Vagina (tissue), 2 donors: ENCODE data around the gene CLDN16. TPM values are rescaled to one million over a fixed set of nuclear protein-coding genes. Genes with fewer than 3 reads are reported as not detected.

Source experiments
- DNase-seq, 2 donors: peaks; one replicate each; pipeline ENCODE4 v3.0.0-alpha.2; 2017; ENCODE audit errors: extremely low spot score in 2 of 2
- H3K27ac ChIP-seq: fragments of 200-600 bp; sonication (generic); one replicate; pipeline ENCODE4 v1.5.1; 2019
- H3K27me3 ChIP-seq: fragments of 200-600 bp; sonication (generic); one replicate; pipeline ENCODE4 v1.5.1; 2019
- H3K36me3 ChIP-seq, 2 donors: fragments of 200-600 bp; sonication (generic); one replicate each; pipeline ENCODE4 v1.5.1; 2017 to 2019
- H3K4me1 ChIP-seq: fragments of 200-600 bp; sonication (generic); one replicate; pipeline ENCODE4 v1.5.1; 2019
- H3K4me3 ChIP-seq, 2 donors: fragments of 200-600 bp; sonication (generic); 1 replicate in 1 of 2; 2 replicates in 1 of 2; pipeline ENCODE4 v1.5.1; 2016 to 2019
- H3K9me3 ChIP-seq: fragments of 200-600 bp; sonication (generic); one replicate; pipeline ENCODE4 v1.5.1; 2019
- POLR2A ChIP-seq, 2 donors: fragments of 450-650 bp; IDR thresholded peaks; one replicate each; pipeline ENCODE4 v1.6.1; 2017; ENCODE audit warnings: antibody characterized with exemption in 2 of 2, mild to moderate bottlenecking in 2 of 2, moderate library complexity in 2 of 2
- POLR2AphosphoS5 ChIP-seq, 2 donors: sonication (generic); formaldehyde crosslinking; IDR thresholded peaks; one replicate each; pipeline ENCODE4 v1.9.0; 2017; ENCODE audit warnings: antibody characterized with exemption in 2 of 2, mild to moderate bottlenecking in 2 of 2, low read depth in 1 of 2; ENCODE audit not compliant: insufficient read depth in 1 of 2
- intact Hi-C: fragments of 100-400 bp; cut with DNase I; formaldehyde crosslinking; loops from one replicate; pipeline ENCODE4 v1.15.1; 2023
- total RNA-seq: library from RNA; depleted of rRNA; stranded (reverse); fragments of >200 nt; gene quantifications from one replicate; pipeline ENCODE4 v1.2.3, GENCODE V29; 2016
- TF ChIP-seq, protein P1 (sequence below), 3 experiments: fragments of 450-650 bp in 2 of 3; fragments of 200-600 bp in 1 of 3; sonication (generic) in 1 of 3; IDR thresholded peaks; one replicate each; pipeline ENCODE4 v1.5.1; 2017 to 2019; ENCODE audit warnings: antibody characterized with exemption in 3 of 3, mild to moderate bottlenecking in 2 of 3, moderate library complexity in 2 of 3

CLDN16 gene
- total RNA-seq, 1 donor from 2014 or later = 0.49 TPM

GRCh38 chr3:190384309-190384756 is 3.6 kb upstream of the CLDN16 start:
- H3K4me1 ChIP-seq = no peaks in the 10 kb centered on the region
- H3K4me3 ChIP-seq = no peak overlapping the region
- no peaks in the 10 kb centered on the region for H3K27me3 ChIP-seq
- H3K9me3 ChIP-seq = no peaks in the 10 kb centered on the region
- no peaks in the 10 kb centered on the region for H3K36me3 ChIP-seq
- DNase-seq = no peak
- H3K27ac ChIP-seq = no peak overlapping the region
- intact Hi-C loops = no loop called here
- no peak for TF ChIP-seq POLR2A (IDR thresholded peaks at IDR 0.05)
- TF ChIP-seq, protein P1, sequence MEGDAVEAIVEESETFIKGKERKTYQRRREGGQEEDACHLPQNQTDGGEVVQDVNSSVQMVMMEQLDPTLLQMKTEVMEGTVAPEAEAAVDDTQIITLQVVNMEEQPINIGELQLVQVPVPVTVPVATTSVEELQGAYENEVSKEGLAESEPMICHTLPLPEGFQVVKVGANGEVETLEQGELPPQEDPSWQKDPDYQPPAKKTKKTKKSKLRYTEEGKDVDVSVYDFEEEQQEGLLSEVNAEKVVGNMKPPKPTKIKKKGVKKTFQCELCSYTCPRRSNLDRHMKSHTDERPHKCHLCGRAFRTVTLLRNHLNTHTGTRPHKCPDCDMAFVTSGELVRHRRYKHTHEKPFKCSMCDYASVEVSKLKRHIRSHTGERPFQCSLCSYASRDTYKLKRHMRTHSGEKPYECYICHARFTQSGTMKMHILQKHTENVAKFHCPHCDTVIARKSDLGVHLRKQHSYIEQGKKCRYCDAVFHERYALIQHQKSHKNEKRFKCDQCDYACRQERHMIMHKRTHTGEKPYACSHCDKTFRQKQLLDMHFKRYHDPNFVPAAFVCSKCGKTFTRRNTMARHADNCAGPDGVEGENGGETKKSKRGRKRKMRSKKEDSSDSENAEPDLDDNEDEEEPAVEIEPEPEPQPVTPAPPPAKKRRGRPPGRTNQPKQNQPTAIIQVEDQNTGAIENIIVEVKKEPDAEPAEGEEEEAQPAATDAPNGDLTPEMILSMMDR (IDR thresholded peaks at IDR 0.05) = peak in 1 of 3 experiments; percentile 24
- TF ChIP-seq POLR2AphosphoS5 (IDR thresholded peaks at IDR 0.05; ENCODE audit: insufficient read depth in 1 of 2, low read depth in 1 of 2) = no peak

- intact Hi-C loops = no loop called here
- TF ChIP-seq, protein P1 (IDR thresholded peaks at IDR 0.05) = no peak
- peak in 1 of 2 donors; percentile 64 for TF ChIP-seq POLR2AphosphoS5 (IDR thresholded peaks at IDR 0.05; ENCODE audit: insufficient read depth in 1 of 2, low read depth in 1 of 2)
- Histone ChIP-seq H3K9me3 (no peaks in the 10 kb centered on the region), H3K4me3 (no peak overlapping the region), H3K27me3 (no peaks in the 10 kb centered on the region), H3K4me1 (no peaks in the 10 kb centered on the region), H3K36me3 (no peaks in the 10 kb centered on the region), H3K27ac (no peak overlapping the region)
- DNase-seq = no peak
Observed at GRCh38 chr3:190385731-190386688, 2.0 kb upstream of the CLDN16 start.

DNA sequence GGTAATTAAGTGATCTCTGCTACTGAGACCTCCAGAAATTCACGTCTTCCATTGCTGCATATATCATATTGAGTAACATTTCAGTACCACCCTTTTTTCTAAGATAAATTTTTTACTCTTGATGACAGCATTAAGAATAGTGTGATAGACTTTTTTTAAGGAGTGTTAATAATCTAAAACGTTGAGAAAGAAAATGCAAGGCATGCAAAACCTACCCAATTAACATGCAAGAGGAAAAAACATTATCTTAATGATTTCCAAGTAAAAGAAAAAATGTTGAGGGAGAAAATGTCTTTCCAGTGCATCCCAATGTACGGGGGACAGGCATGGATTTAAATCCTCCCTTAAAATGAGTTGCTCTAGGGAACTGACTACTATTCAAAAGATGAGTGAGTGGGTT is 740 bp downstream of the CLDN16 start:
- no peak for TF ChIP-seq POLR2AphosphoS5 (IDR thresholded peaks at IDR 0.05; ENCODE audit: insufficient read depth in 1 of 2, low read depth in 1 of 2)

GRCh38 chr3:190396001-190396400 is 8.0 kb downstream of the CLDN16 start:
- Histone ChIP-seq H3K27me3 (no peaks in the 10 kb centered on the region), H3K36me3 (no peaks in the 10 kb centered on the region), H3K27ac (no peak overlapping the region), H3K9me3 (no peaks in the 10 kb centered on the region), H3K4me3 (no peak overlapping the region), H3K4me1 (no peaks in the 10 kb centered on the region)
- TF ChIP-seq, protein P1 (IDR thresholded peaks at IDR 0.05) = no peak
- no peak for TF ChIP-seq POLR2AphosphoS5 (IDR thresholded peaks at IDR 0.05; ENCODE audit: insufficient read depth in 1 of 2, low read depth in 1 of 2)
- no peak for TF ChIP-seq POLR2A (IDR thresholded peaks at IDR 0.05)
- DNase-seq = no peak
- intact Hi-C loops = no loop called here

More for the DNA sequence above, 740 bp downstream of the CLDN16 start:
- no peaks in the 10 kb centered on the region for H3K4me1 ChIP-seq
- H3K27ac ChIP-seq = no peak overlapping the region
- H3K27me3 ChIP-seq = no peaks in the 10 kb centered on the region
- no peaks in the 10 kb centered on the region for H3K36me3 ChIP-seq
- H3K4me3 ChIP-seq = no peak overlapping the region
- no peak for DNase-seq
- intact Hi-C loops = no loop called here
- H3K9me3 ChIP-seq = no peaks in the 10 kb centered on the region

DNA sequence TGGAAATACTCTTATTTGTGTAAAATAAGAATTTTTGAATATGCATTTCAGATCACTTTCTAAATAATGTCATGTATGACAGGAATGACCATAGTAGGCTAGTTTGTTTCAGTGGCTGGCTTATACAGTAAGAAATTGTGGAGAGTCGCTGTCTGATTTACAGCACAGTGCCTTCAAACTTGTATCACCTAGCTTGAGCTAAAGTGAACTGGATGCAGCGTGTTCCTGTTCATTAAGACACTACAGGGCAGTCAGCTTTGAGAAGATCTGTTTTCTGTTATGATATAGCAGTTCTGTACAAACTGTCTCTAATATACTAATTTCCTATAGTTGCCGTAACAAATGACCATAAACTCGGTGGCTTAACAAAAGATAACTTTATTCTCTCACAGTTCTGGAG is 9.9 kb downstream of the CLDN16 start:
- H3K36me3 ChIP-seq = no peaks in the 10 kb centered on the region
- intact Hi-C loops = no loop called here
- H3K27me3 ChIP-seq = no peaks in the 10 kb centered on the region
- TF ChIP-seq, protein P1 (IDR thresholded peaks at IDR 0.05) = no peak
- no peak for TF ChIP-seq POLR2A (IDR thresholded peaks at IDR 0.05)
- TF ChIP-seq POLR2AphosphoS5 (IDR thresholded peaks at IDR 0.05; ENCODE audit: insufficient read depth in 1 of 2, low read depth in 1 of 2) = no peak
- H3K4me3 ChIP-seq = no peak overlapping the region
- no peak overlapping the region for H3K27ac ChIP-seq
- no peak for DNase-seq
- no peaks in the 10 kb centered on the region for H3K4me1 ChIP-seq
- H3K9me3 ChIP-seq = no peaks in the 10 kb centered on the region
